Tibial artery (tissue), 4 donors: ENCODE measurements around the gene ANKRD36C.
A peak's percentile ranks its signal among the peaks of the same experiment; 100 is the strongest.
"Not testable (repeated sequence)": the region's sequence is repeated elsewhere in the genome, so short reads cannot be mapped to it uniquely, and the experiment has no call there.

Experiments
- DNase-seq, 2 donors: peaks; one replicate each; pipeline ENCODE4 v3.0.0-alpha.2; 2019
- H3K27ac ChIP-seq, 2 donors: fragments of 200-600 bp; sonication (generic) in 1 of 2; 1 replicate in 1 of 2; 2 replicates in 1 of 2; pipeline ENCODE4 v1.5.1; 2018 to 2019; ENCODE audit warnings: mild to moderate bottlenecking in 1 of 2
- H3K27me3 ChIP-seq, 2 donors: fragments of 200-600 bp; sonication (generic) in 1 of 2; one replicate each; pipeline versions ENCODE4 v1.5.1 to v1.6.0; 2016 to 2019
- H3K36me3 ChIP-seq, 3 donors: fragments of 200-600 bp; sonication (generic) in 2 of 3; one replicate each; pipeline ENCODE4 v1.5.1; 2016 to 2019; ENCODE audit warnings: mild to moderate bottlenecking in 2 of 3
- H3K4me1 ChIP-seq, 4 donors: fragments of 200-600 bp; sonication (generic) in 2 of 4; 1 replicate in 3 of 4; 2 replicates in 1 of 4; pipeline ENCODE4 v1.5.1; 2016 to 2019
- H3K4me3 ChIP-seq, 2 donors: fragments of 200-600 bp; sonication (generic) in 1 of 2; 1 replicate in 1 of 2; 2 replicates in 1 of 2; pipeline ENCODE4 v1.5.1; 2018 to 2019; ENCODE audit warnings: mild to moderate bottlenecking in 2 of 2
- H3K9me3 ChIP-seq, 3 donors: fragments of 200-600 bp; sonication (generic) in 1 of 3; one replicate each; pipeline ENCODE4 v1.5.1; 2016 to 2019
- intact Hi-C: fragments of 100-400 bp; cut with DNase I; formaldehyde crosslinking; loops from one replicate; pipeline ENCODE4 v1.15.0; 2023; ENCODE audit warnings: low total_unique reads
- TF ChIP-seq, protein P1 (sequence below), 2 experiments: fragments of 200-600 bp in 1 of 2; fragments of 450-650 bp in 1 of 2; IDR thresholded peaks; one replicate each; pipeline ENCODE4 v1.5.1; 2017 to 2019; ENCODE audit warnings: antibody characterized with exemption in 2 of 2, mild to moderate bottlenecking in 1 of 2, moderate library complexity in 1 of 2

ANKRD36C gene

DNA sequence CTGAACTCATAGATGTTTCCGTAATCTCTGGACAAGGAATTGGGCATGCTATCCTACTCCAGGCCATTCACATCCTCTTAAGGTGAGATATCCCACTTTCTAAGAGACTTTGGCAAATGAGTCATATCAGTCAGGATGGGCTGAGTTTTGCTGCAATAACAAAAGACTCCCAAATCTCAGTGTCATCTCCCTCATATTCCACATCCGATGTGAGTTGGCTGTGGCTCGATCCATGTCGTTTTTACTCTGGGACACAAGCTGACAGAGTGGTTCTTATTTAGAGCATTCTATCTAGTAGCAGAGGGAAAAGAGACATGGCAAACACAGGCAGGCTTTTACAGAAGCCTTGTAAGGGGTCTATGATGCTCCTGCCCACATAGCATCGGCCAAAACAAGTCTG is 14.6 kb upstream of the ANKRD36C start:
- H3K4me3 ChIP-seq, H3K36me3 ChIP-seq, DNase-seq, H3K9me3 ChIP-seq, H3K27me3 ChIP-seq, intact Hi-C loops, H3K27ac ChIP-seq: not testable (repeated sequence)
- peaks cover 0 to 12% (median 8%) of the 10 kb centered on the region in 4 donors for H3K4me1 ChIP-seq

- H3K27ac ChIP-seq, result peak overlapping the region; percentile 86 to 88
- H3K9me3 ChIP-seq, H3K36me3 ChIP-seq, H3K27me3 ChIP-seq, intact Hi-C loops, H3K4me1 ChIP-seq: not testable (repeated sequence)
- peak overlapping the region; percentile 57 to 76 for H3K4me3 ChIP-seq
- TF ChIP-seq, protein P1, sequence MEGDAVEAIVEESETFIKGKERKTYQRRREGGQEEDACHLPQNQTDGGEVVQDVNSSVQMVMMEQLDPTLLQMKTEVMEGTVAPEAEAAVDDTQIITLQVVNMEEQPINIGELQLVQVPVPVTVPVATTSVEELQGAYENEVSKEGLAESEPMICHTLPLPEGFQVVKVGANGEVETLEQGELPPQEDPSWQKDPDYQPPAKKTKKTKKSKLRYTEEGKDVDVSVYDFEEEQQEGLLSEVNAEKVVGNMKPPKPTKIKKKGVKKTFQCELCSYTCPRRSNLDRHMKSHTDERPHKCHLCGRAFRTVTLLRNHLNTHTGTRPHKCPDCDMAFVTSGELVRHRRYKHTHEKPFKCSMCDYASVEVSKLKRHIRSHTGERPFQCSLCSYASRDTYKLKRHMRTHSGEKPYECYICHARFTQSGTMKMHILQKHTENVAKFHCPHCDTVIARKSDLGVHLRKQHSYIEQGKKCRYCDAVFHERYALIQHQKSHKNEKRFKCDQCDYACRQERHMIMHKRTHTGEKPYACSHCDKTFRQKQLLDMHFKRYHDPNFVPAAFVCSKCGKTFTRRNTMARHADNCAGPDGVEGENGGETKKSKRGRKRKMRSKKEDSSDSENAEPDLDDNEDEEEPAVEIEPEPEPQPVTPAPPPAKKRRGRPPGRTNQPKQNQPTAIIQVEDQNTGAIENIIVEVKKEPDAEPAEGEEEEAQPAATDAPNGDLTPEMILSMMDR (IDR thresholded peaks at IDR 0.05), result peak; percentile 83 to 98
- DNase-seq, result peak; percentile 62 to 71
These were observed 1.1 kb upstream of the ANKRD36C start for GRCh38 chr2:95992520-95993272.

DNA sequence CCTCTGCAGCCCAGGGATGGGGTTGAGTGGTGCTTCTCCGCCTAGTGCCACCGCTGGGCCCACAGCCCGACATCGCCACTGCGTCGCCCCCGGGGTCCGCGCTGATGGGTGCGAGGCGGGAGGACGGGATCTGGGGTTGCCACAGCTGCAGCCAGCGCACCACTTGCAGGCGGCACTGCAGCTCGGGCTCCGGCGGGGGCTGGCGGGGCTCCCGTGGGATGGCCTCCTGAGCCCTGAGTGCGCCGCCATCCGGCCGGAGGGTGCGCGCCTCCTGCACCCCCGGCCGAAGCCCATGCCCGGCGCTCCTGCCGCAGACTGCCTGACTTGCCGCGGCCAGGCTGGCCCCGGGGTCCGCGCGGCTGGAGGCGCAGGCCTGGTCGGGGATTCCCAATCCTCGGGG is 478 bp upstream of the ANKRD36C start:
- H3K27me3 ChIP-seq, H3K4me1 ChIP-seq, H3K36me3 ChIP-seq, H3K9me3 ChIP-seq, intact Hi-C loops: not testable (repeated sequence)
- peak overlapping the region; percentile 86 to 88 for H3K27ac ChIP-seq
- peak overlapping the region; percentile 57 to 76 for H3K4me3 ChIP-seq
- peak in 1 of 2 donors; percentile 66 for DNase-seq

DNA sequence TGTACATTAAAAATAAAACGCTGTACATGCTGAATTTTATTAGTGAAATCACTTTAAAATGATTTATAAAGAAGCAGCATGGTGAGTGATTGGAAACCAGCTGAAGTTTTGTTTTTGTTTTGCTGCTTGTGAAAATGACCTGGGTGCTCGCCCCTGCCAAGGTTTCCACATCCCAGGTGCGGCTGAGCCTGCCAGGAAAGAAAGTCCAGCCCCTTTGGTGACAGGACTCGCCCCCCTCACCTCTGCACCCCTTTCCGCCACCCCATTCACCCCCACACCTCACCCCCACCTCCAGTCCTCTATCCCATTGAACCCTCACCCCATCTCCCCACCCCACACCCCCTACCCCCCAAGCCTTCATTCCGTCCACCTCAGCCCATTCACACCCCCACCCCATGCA is 740 bp downstream of the ANKRD36C start:
- DNase-seq, H3K36me3 ChIP-seq, H3K27me3 ChIP-seq, intact Hi-C loops, H3K9me3 ChIP-seq, H3K4me1 ChIP-seq: not testable (repeated sequence)
- peak overlapping the region; percentile 57 to 76 for H3K4me3 ChIP-seq
- H3K27ac ChIP-seq, result peak overlapping the region; percentile 85 to 86

- peaks cover 0 to 18% (median 1%) of the 10 kb centered on the region in 4 donors for H3K4me1 ChIP-seq
- H3K9me3 ChIP-seq, H3K27me3 ChIP-seq, DNase-seq, intact Hi-C loops, H3K27ac ChIP-seq, H3K4me3 ChIP-seq: not testable (repeated sequence)
- H3K36me3 ChIP-seq, result peaks cover 0 to 18% (median 4%) of the 10 kb centered on the region in 3 donors
These were observed 40.0 kb downstream of the ANKRD36C start for GRCh38 chr2:95951662-95952061.

- DNase-seq, H3K27me3 ChIP-seq, H3K9me3 ChIP-seq, H3K27ac ChIP-seq, intact Hi-C loops, H3K4me3 ChIP-seq: not testable (repeated sequence)
- H3K36me3 ChIP-seq, result peaks cover 0 to 16% (median 13%) of the 10 kb centered on the region in 3 donors
- peaks cover 0 to 18% (median 1%) of the 10 kb centered on the region in 4 donors for H3K4me1 ChIP-seq
These were observed 43.6 kb downstream of the ANKRD36C start for GRCh38 chr2:95948039-95948438.

GRCh38 chr2:95939947-95940346 is 51.7 kb downstream of the ANKRD36C start:
- H3K36me3 ChIP-seq, result peaks cover 18 to 28% (median 20%) of the 10 kb centered on the region in 3 donors
- H3K27ac ChIP-seq, H3K27me3 ChIP-seq, H3K9me3 ChIP-seq, H3K4me3 ChIP-seq, H3K4me1 ChIP-seq, intact Hi-C loops: not testable (repeated sequence)
- DNase-seq, result peak; percentile 19 to 59

DNA sequence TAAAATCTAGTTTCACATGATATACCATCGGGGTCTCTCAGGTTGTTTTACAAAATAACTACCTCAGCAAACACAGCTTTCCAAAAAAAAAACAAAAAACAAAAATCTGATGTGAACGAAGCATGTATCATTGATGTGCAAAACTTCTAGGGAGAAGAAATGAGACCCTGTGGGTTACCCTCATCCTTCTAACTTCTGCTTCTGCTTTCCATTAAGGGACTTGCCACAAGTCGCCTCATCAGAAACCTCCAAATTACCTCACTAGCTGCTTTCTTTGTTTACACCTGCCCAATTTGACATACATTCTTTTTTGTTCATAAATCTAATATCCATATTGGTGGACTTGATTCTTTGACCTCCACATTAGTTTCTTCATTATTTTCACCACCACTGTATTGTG is 60.9 kb downstream of the ANKRD36C start:
- H3K9me3 ChIP-seq, intact Hi-C loops: not testable (repeated sequence)

DNA sequence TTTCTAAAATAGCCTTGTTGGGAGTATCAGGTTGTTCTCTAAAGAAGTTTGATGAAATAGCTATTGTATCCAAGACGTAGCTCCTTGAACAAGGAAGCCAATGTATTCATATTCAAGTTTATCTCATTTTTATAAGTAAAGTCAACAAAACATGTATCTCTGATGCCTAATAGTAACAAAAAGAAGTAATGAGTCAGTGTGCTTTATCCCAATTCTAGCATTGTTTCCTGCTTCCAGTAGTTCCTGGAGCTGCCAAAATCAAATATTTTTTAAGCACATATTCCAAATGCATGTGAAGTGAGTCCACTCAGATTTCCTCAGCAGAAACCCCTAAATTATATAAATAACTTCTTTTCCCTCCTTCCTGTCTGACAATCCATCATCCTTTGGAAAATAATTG is 74.6 kb downstream of the ANKRD36C start:
- H3K9me3 ChIP-seq, H3K4me3 ChIP-seq, H3K27ac ChIP-seq, H3K4me1 ChIP-seq, H3K27me3 ChIP-seq, intact Hi-C loops, DNase-seq: not testable (repeated sequence)
- H3K36me3 ChIP-seq, result peaks cover 4 to 46% (median 33%) of the 10 kb centered on the region in 3 donors

More for the DNA sequence above, 60.9 kb downstream of the ANKRD36C start:
- not testable (repeated sequence) for H3K27ac ChIP-seq, DNase-seq, H3K27me3 ChIP-seq, H3K4me1 ChIP-seq, H3K4me3 ChIP-seq
- peaks cover 16 to 38% (median 16%) of the 10 kb centered on the region in 3 donors for H3K36me3 ChIP-seq

DNA sequence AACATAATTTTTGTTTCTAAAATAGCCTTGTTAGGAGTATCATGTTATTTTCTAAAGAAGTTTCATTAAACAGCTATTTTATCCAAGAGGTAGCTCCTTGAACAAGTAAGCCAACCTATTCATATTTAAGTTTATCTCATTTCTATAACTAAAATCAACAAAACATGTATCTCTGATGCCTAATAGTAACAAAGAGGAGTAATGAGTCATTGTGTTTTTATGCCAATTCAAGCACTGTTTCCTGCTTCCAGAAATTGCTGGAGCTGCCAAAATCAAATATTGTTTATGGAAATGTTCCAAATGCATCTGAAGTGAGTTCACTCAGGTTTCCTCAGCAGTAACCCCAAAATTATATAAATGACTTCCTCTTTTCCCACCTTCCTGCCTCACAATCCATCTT is 76.5 kb downstream of the ANKRD36C start:
- DNase-seq, intact Hi-C loops: not testable (repeated sequence)

GRCh38 chr2:95911431-95911830 is 80.2 kb downstream of the ANKRD36C start:
- DNase-seq, H3K27ac ChIP-seq, H3K4me3 ChIP-seq, H3K9me3 ChIP-seq, intact Hi-C loops, H3K4me1 ChIP-seq, H3K27me3 ChIP-seq: not testable (repeated sequence)
- H3K36me3 ChIP-seq, result peaks cover 0 to 12% (median 6%) of the 10 kb centered on the region in 3 donors

More for the DNA sequence above, 76.5 kb downstream of the ANKRD36C start:
- H3K9me3 ChIP-seq, H3K27ac ChIP-seq, H3K4me1 ChIP-seq, H3K27me3 ChIP-seq, H3K4me3 ChIP-seq: not testable (repeated sequence)
- peaks cover 0 to 31% (median 29%) of the 10 kb centered on the region in 3 donors for H3K36me3 ChIP-seq

GRCh38 chr2:95894443-95894842 is 97.2 kb downstream of the ANKRD36C start:
- intact Hi-C loops, H3K27me3 ChIP-seq, H3K27ac ChIP-seq, H3K9me3 ChIP-seq, H3K4me3 ChIP-seq, H3K4me1 ChIP-seq, DNase-seq: not testable (repeated sequence)
- H3K36me3 ChIP-seq, result peaks cover 16 to 18% (median 17%) of the 10 kb centered on the region in 3 donors

- intact Hi-C loops, DNase-seq, H3K4me1 ChIP-seq, H3K27me3 ChIP-seq, H3K4me3 ChIP-seq, H3K27ac ChIP-seq, H3K36me3 ChIP-seq, H3K9me3 ChIP-seq: not testable (repeated sequence)
These were observed 123.7 kb downstream of the ANKRD36C start for GRCh38 chr2:95867929-95868328.
